GM21390 (cell line): ENCODE results near the gene PPP1R9B.

Experiments used
- ATAC-seq: cut with Tn5 transposase; IDR thresholded peaks from one replicate; pipeline ENCODE4 v1.9.1; 2021; ENCODE audit not compliant: unreplicated experiment

The PPP1R9B gene

GRCh38 chr17:50161023-50161910 lies 10.8 kb upstream of the PPP1R9B start:
- ATAC-seq = peak; percentile 78

GRCh38 chr17:50157891-50158290 lies 7.4 kb upstream of the PPP1R9B start:
- ATAC-seq = no peak

- no peak for ATAC-seq
Observed at GRCh38 chr17:50155115-50155819, 4.8 kb upstream of the PPP1R9B start.

- no peak for ATAC-seq
Observed at GRCh38 chr17:50154604-50155003, 4.1 kb upstream of the PPP1R9B start.

GRCh38 chr17:50153650-50154575 lies 3.4 kb upstream of the PPP1R9B start:
- ATAC-seq = no peak

- ATAC-seq = no peak
Observed at GRCh38 chr17:50152736-50153135, 2.3 kb upstream of the PPP1R9B start.

- ATAC-seq = no peak
Observed at GRCh38 chr17:50151937-50152547, 1.6 kb upstream of the PPP1R9B start.

- ATAC-seq = peak; percentile 36
Observed at GRCh38 chr17:50151041-50151936, 812 bp upstream of the PPP1R9B start.

GRCh38 chr17:50149417-50150353 lies 792 bp downstream of the PPP1R9B start:
- ATAC-seq = no peak

- ATAC-seq = no peak
Observed at GRCh38 chr17:50149091-50149416, 1.4 kb downstream of the PPP1R9B start.

GRCh38 chr17:50148226-50149090 lies 2.0 kb downstream of the PPP1R9B start:
- peak; percentile 33 for ATAC-seq

- no peak for ATAC-seq
Observed at GRCh38 chr17:50147841-50148225, 2.6 kb downstream of the PPP1R9B start.

GRCh38 chr17:50146927-50147665 lies 3.4 kb downstream of the PPP1R9B start:
- ATAC-seq = no peak

- ATAC-seq = no peak
Observed at GRCh38 chr17:50146230-50146926, 4.1 kb downstream of the PPP1R9B start.

GRCh38 chr17:50145532-50146229 lies 4.8 kb downstream of the PPP1R9B start:
- ATAC-seq = no peak
